ENCODE results near the gene BIRC2. TPM values are rescaled to one million over a fixed set of nuclear protein-coding genes. Genes with fewer than 3 reads are reported as not detected.

BIRC2 gene
- total and polyA plus RNA-seq, 9 of the 15 experiments (the other 6 are each of a cell fraction or from before 2014, with no cell fraction given), result 14.3 to 45.9 (median 20.7) TPM

DNA sequence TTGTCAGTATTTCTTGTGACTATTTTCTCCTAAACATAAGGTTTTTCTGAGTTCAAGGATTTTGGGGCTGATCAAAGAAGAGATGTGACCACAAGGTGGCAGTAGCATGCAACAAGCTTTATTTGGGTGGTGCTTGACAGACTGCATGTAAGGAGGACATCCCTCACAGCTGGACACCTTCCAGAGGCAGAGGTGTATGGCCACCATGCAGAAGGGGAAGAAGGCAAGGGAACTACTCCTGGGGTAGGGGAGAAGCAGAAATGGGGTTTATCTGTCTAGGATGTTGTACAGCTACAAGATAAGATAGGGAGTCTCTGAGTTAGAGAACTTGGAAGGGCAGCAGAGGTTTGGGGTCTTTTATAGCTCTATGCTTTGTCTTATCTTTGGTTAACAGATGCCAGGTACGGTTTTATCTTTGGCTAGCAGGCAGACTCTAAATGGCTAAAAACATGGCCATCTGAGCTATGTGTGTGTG, 5.1 kb upstream of the BIRC2 start (continued):
- no peak for TF ChIP-seq POLR2B (IDR thresholded peaks at IDR 0.05; ENCODE audit: low read depth, partially characterized antibody)
- no peak for TF ChIP-seq NR2C2 (CRISPR knock-in tag; IDR thresholded peaks at IDR 0.05)
- no peak; the same call in 1 of the 2 replicates for TF ChIP-seq NR2C2 (tag; IDR thresholded peaks at IDR 0.05)
- TF ChIP-seq TCF7L2 (IDR thresholded peaks at IDR 0.05; ENCODE audit: low read depth, low read length), result no peak
- TF ChIP-seq, protein P1, sequence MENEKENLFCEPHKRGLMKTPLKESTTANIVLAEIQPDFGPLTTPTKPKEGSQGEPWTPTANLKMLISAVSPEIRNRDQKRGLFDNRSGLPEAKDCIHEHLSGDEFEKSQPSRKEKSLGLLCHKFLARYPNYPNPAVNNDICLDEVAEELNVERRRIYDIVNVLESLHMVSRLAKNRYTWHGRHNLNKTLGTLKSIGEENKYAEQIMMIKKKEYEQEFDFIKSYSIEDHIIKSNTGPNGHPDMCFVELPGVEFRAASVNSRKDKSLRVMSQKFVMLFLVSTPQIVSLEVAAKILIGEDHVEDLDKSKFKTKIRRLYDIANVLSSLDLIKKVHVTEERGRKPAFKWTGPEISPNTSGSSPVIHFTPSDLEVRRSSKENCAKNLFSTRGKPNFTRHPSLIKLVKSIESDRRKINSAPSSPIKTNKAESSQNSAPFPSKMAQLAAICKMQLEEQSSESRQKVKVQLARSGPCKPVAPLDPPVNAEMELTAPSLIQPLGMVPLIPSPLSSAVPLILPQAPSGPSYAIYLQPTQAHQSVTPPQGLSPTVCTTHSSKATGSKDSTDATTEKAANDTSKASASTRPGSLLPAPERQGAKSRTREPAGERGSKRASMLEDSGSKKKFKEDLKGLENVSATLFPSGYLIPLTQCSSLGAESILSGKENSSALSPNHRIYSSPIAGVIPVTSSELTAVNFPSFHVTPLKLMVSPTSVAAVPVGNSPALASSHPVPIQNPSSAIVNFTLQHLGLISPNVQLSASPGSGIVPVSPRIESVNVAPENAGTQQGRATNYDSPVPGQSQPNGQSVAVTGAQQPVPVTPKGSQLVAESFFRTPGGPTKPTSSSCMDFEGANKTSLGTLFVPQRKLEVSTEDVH (IDR thresholded peaks at IDR 0.05; ENCODE audit: low read depth, partially characterized antibody), result peak; percentile 78
- no peak for TF ChIP-seq ZNF561 (CRISPR knock-in tag; conservative IDR thresholded peaks at IDR 0.05)
- TF ChIP-seq ARID1B (IDR thresholded peaks at IDR 0.05), result peak; percentile 100
- TF ChIP-seq RFX5 (IDR thresholded peaks at IDR 0.05; ENCODE audit: low read depth, low read length), result no peak
- TF ChIP-seq ELF4 (CRISPR knock-in tag; IDR thresholded peaks at IDR 0.05), result peak; percentile 98
- no peak for TF ChIP-seq ZNF354B (CRISPR knock-in tag; IDR thresholded peaks at IDR 0.05)
- TF ChIP-seq ZNF174 (CRISPR knock-in tag; IDR thresholded peaks at IDR 0.05), result no peak
- no peak for TF ChIP-seq MED1 (CRISPR knock-in tag; IDR thresholded peaks at IDR 0.05; ENCODE audit: borderline replicate concordance)
- TF ChIP-seq STAG1 (CRISPR knock-in tag; IDR thresholded peaks at IDR 0.05; ENCODE audit: borderline replicate concordance), result no peak
- TF ChIP-seq GABPA (tag; conservative IDR thresholded peaks at IDR 0.05; ENCODE audit: low read depth), result no peak
- TF ChIP-seq IFI16 (CRISPR knock-in tag; IDR thresholded peaks at IDR 0.05), result no peak
- no peak for TF ChIP-seq DIDO1 (tag; IDR thresholded peaks at IDR 0.05; ENCODE audit: low read depth)
- TF ChIP-seq FOXA3 (CRISPR knock-in tag; conservative IDR thresholded peaks at IDR 0.05 in 1 of 2, IDR thresholded peaks at IDR 0.05 in 1 of 2), result 0 out of 4 replicates have a peak, but pooled peaks of 1 of the 2 experiments have one; percentile 19
- TF ChIP-seq, protein P2, sequence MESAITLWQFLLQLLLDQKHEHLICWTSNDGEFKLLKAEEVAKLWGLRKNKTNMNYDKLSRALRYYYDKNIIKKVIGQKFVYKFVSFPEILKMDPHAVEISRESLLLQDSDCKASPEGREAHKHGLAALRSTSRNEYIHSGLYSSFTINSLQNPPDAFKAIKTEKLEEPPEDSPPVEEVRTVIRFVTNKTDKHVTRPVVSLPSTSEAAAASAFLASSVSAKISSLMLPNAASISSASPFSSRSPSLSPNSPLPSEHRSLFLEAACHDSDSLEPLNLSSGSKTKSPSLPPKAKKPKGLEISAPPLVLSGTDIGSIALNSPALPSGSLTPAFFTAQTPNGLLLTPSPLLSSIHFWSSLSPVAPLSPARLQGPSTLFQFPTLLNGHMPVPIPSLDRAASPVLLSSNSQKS (CRISPR knock-in tag; IDR thresholded peaks at IDR 0.05), result no peak
- TF ChIP-seq ARHGAP35 (IDR thresholded peaks at IDR 0.05; ENCODE audit: partially characterized antibody), result peak; percentile 88
- peak; percentile 57; the same call in 1 of the 2 replicates for TF ChIP-seq ZNF24 (IDR thresholded peaks at IDR 0.05)
- no peak for TF ChIP-seq MBD2 (IDR thresholded peaks at IDR 0.05; ENCODE audit: borderline replicate concordance, low read depth)
- TF ChIP-seq, protein P3, sequence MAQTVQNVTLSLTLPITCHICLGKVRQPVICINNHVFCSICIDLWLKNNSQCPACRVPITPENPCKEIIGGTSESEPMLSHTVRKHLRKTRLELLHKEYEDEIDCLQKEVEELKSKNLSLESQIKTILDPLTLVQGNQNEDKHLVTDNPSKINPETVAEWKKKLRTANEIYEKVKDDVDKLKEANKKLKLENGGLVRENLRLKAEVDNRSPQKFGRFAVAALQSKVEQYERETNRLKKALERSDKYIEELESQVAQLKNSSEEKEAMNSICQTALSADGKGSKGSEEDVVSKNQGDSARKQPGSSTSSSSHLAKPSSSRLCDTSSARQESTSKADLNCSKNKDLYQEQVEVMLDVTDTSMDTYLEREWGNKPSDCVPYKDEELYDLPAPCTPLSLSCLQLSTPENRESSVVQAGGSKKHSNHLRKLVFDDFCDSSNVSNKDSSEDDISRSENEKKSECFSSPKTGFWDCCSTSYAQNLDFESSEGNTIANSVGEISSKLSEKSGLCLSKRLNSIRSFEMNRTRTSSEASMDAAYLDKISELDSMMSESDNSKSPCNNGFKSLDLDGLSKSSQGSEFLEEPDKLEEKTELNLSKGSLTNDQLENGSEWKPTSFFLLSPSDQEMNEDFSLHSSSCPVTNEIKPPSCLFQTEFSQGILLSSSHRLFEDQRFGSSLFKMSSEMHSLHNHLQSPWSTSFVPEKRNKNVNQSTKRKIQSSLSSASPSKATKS (CRISPR knock-in tag; IDR thresholded peaks at IDR 0.05), result no peak
- no peak for TF ChIP-seq ZNF224 (CRISPR knock-in tag; IDR thresholded peaks at IDR 0.05)
- no peak for TF ChIP-seq POLR3G (IDR thresholded peaks at IDR 0.05; ENCODE audit: extremely low read depth, insufficient read length, insufficient replicate concordance)
- no peak for TF ChIP-seq ZNF121 (CRISPR knock-in tag; conservative IDR thresholded peaks at IDR 0.05)

Data from K562 (cell line).